HCT116 (cell line): Measurements from ENCODE around the gene DPF3. TPM values are rescaled to one million over a fixed set of nuclear protein-coding genes. Genes with fewer than 3 reads are reported as not detected.

Source experiments
- ATAC-seq: fragments of 200-7000 bp; cut with Tn5 transposase; 2 replicates; pipeline ENCODE4 v1.9.1; 2020; ENCODE audit warnings: mild to moderate bottlenecking, moderate library complexity
- BruUV-seq: library from RNA; stranded (reverse); fragments of 400-500 nt; replicated peaks from 2 replicates; lab custom pipeline; 2021; lab: Mats Ljungman, UMichigan
- CTCF ChIA-PET: fragments of 300-600 bp; sonication (Branson Sonifier 250); formaldehyde crosslinking; loops from one replicate; lab custom pipeline; 2021; ENCODE audit warnings: antibody characterized with exemption; lab: Charles Lee
- POLR2A ChIA-PET: fragments of 300-600, 350-600 bp; sonication (Branson Sonifier 250); formaldehyde crosslinking; loops from one replicate; lab custom pipeline; 2021; ENCODE audit warnings: antibody characterized with exemption; lab: Charles Lee
- RAD21 ChIA-PET, 2 experiments: fragments of 300-600 bp; sonication (Branson Sonifier 250); formaldehyde crosslinking; loops; one replicate each; lab custom pipeline; 2023; ENCODE audit warnings: low total read pairs in 2 of 2; ENCODE audit not compliant: uncharacterized antibody in 2 of 2, unreplicated experiment in 2 of 2, low non-redundant PET in 1 of 2; lab: Charles Lee
- DNase-seq: peaks from one replicate; pipeline ENCODE4 v3.0.0-alpha.2; 2010; ENCODE audit warnings: low read depth, low spot score
- H2AFZ ChIP-seq: fragments of 200-600 bp; shearing (Covaris generic), sonication (generic); 2 replicates; pipeline ENCODE4 v1.6.1; 2017; ENCODE audit warnings: low read depth, mixed run types, mixed read lengths, antibody characterized with exemption, low read length; ENCODE audit not compliant: poor library complexity, severe bottlenecking
- H3K27ac ChIP-seq: 2 replicates; pipeline ENCODE4 v1.5.1; 2012; ENCODE audit warnings: low read depth, low read length
- H3K27me3 ChIP-seq: fragments of 200-600 bp; sonication (generic); 2 replicates; pipeline ENCODE4 v1.6.1; 2016; ENCODE audit warnings: mixed run types, low read length, mixed read lengths; ENCODE audit not compliant: insufficient read depth
- H3K36me3 ChIP-seq, 2 experiments: fragments of 200-500 bp in 1 of 2; fragments of 200-600 bp in 1 of 2; sonication (Bioruptor generic) in 1 of 2; sonication (generic) in 1 of 2; 2 replicates each; pipeline versions ENCODE4 v1.5.1 to v1.6.1; 2014 to 2016; ENCODE audit warnings: low read length in 2 of 2, inconsistent platforms in 1 of 2, mixed read lengths in 1 of 2, mixed run types in 1 of 2; ENCODE audit not compliant: insufficient read depth in 2 of 2, control insufficient read depth in 1 of 2
- H3K4me1 ChIP-seq, 2 experiments: fragments of 200-600 bp in 1 of 2; sonication (generic) in 1 of 2; 2 replicates each; pipeline versions ENCODE4 v1.5.1 to v1.6.1; 2012 to 2017; ENCODE audit warnings: low read length in 2 of 2, inconsistent platforms in 1 of 2, mild to moderate bottlenecking in 1 of 2, mixed read lengths in 1 of 2, mixed run types in 1 of 2, moderate library complexity in 1 of 2; ENCODE audit not compliant: insufficient read depth in 2 of 2, control insufficient read depth in 1 of 2
- H3K4me2 ChIP-seq: fragments of 200-600 bp; sonication (generic); 2 replicates; pipeline ENCODE4 v1.6.1; 2017; ENCODE audit warnings: mixed run types, low read length, mixed read lengths
- H3K4me3 ChIP-seq, 2 experiments: fragments of 200-600 bp in 1 of 2; sonication (generic) in 1 of 2; replicated peaks in 1 of 2; 2 replicates each; pipeline ENCODE4 v1.5.1; 2011 to 2016; ENCODE audit warnings: low read length in 2 of 2, control low read depth in 1 of 2, low read depth in 1 of 2, mild to moderate bottlenecking in 1 of 2, mixed read lengths in 1 of 2, mixed run types in 1 of 2
- H3K79me2 ChIP-seq: fragments of 200-600 bp; sonication (generic); 2 replicates; pipeline ENCODE4 v1.6.1; 2017; ENCODE audit warnings: mild to moderate bottlenecking, mixed run types, low read length, moderate library complexity, mixed read lengths; ENCODE audit not compliant: insufficient read depth
- H3K9ac ChIP-seq: fragments of 200-600 bp; sonication (generic); 2 replicates; pipeline ENCODE4 v1.6.1; 2016; ENCODE audit warnings: low read length, mixed read lengths
- H3K9me2 ChIP-seq: fragments of 200-600 bp; sonication (generic), shearing (Covaris generic); 2 replicates; pipeline ENCODE4 v1.6.1; 2017; ENCODE audit warnings: mixed run types, mild to moderate bottlenecking, moderate library complexity; ENCODE audit not compliant: insufficient read depth
- H3K9me3 ChIP-seq, 2 experiments: fragments of 200-500 bp in 1 of 2; fragments of 200-600 bp in 1 of 2; sonication (Bioruptor generic) in 1 of 2; sonication (generic) in 1 of 2; 2 replicates each; pipeline ENCODE4 v1.6.1; 2014 to 2017; ENCODE audit warnings: low read length in 2 of 2, mixed read lengths in 2 of 2, inconsistent platforms in 1 of 2, low read depth in 1 of 2, mild to moderate bottlenecking in 1 of 2, mixed run types in 1 of 2, moderate library complexity in 1 of 2; ENCODE audit not compliant: control insufficient read depth in 1 of 2, insufficient read depth in 1 of 2
- H4K20me1 ChIP-seq: fragments of 200-600 bp; sonication (generic), shearing (Covaris generic); 2 replicates; pipeline ENCODE4 v1.6.1; 2017; ENCODE audit warnings: mixed run types, mild to moderate bottlenecking, moderate library complexity; ENCODE audit not compliant: insufficient read depth
- CBX3 ChIP-seq: IDR thresholded peaks from 2 replicates; pipeline ENCODE4 v1.6.1; 2012; ENCODE audit warnings: low read depth
- CEBPB ChIP-seq: IDR thresholded peaks from 2 replicates; pipeline ENCODE4 v1.6.1; 2012; ENCODE audit warnings: low read depth
- JUND ChIP-seq: IDR thresholded peaks from 2 replicates; pipeline ENCODE4 v1.6.1; 2012
- RAD21 ChIP-seq: IDR thresholded peaks from 2 replicates; pipeline ENCODE4 v1.6.1; 2012; ENCODE audit warnings: low read depth, mild to moderate bottlenecking
- SIN3A ChIP-seq: IDR thresholded peaks from 2 replicates; pipeline ENCODE4 v1.6.1; 2012; ENCODE audit warnings: low read depth
- SP1 ChIP-seq: IDR thresholded peaks from 2 replicates; pipeline ENCODE4 v1.6.1; 2012; ENCODE audit warnings: low read depth
- SRF ChIP-seq: IDR thresholded peaks from 2 replicates; pipeline ENCODE4 v1.6.1; 2012; ENCODE audit warnings: low read depth
- YY1 ChIP-seq: IDR thresholded peaks from 2 replicates; pipeline ENCODE4 v1.6.1; 2011; ENCODE audit warnings: low read length, low read depth, moderate library complexity, mild to moderate bottlenecking; ENCODE audit not compliant: insufficient replicate concordance; ENCODE audit errors: extremely low read depth
- ZFX ChIP-seq: fragments of 450-650 bp; IDR thresholded peaks from 2 replicates; pipeline ENCODE4 v1.6.1; 2017
- ZNF274 ChIP-seq: fragments of 200-500 bp; sonication (Bioruptor generic); IDR thresholded peaks from 2 replicates; pipeline ENCODE4 v1.6.1; 2014; ENCODE audit warnings: mild to moderate bottlenecking, low read depth, low read length, inconsistent platforms
- intact Hi-C: fragments of 100-400 bp; cut with micrococcal nuclease; formaldehyde crosslinking; loops from 2 replicates; pipeline ENCODE4 v1.10.0; 2022
- total RNA-seq: library from RNA; stranded (reverse); gene quantifications from one replicate; pipeline ENCODE4 v1.2.1, GENCODE V29; 2021; ENCODE audit not compliant: unreplicated experiment
- TF ChIP-seq, protein P1 (sequence below): IDR thresholded peaks from 2 replicates; pipeline ENCODE4 v1.6.1; 2012
- TF ChIP-seq, protein P2 (sequence below): IDR thresholded peaks from 2 replicates; pipeline ENCODE4 v1.6.1; 2012; ENCODE audit warnings: low read depth
- TF ChIP-seq, protein P3 (sequence below): IDR thresholded peaks from 2 replicates; pipeline ENCODE4 v1.6.1; 2011; ENCODE audit warnings: mild to moderate bottlenecking, low read length, moderate library complexity; ENCODE audit not compliant: insufficient replicate concordance; ENCODE audit errors: extremely low read depth

The DPF3 gene
- total RNA-seq, 1 experiment from 2014 or later: 0.27 TPM

DNA sequence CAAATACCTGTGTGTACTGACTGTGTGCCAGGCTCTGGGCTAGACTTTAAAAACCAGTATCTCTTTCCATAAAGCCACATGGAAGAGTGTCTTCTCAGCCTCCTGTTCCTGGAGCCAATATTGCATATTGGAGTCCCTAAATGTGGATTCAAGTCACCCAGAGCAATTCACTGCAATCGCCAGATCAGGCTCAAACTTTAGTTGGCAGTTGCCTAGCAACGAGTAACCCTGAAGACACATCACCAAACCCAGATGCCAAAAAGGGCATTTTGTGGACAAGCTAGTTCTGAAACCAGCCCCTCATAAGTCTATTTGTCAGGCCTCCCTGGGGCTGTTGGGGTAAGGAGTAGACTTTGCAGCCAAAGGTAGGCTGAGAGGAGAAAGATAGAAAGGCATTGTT, 13.7 kb downstream of the DPF3 start:
- TF ChIP-seq SIN3A: no peak
- TF ChIP-seq, protein P1, sequence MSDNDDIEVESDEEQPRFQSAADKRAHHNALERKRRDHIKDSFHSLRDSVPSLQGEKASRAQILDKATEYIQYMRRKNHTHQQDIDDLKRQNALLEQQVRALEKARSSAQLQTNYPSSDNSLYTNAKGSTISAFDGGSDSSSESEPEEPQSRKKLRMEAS: no peak
- TF ChIP-seq RAD21: no peak
- TF ChIP-seq, protein P2, sequence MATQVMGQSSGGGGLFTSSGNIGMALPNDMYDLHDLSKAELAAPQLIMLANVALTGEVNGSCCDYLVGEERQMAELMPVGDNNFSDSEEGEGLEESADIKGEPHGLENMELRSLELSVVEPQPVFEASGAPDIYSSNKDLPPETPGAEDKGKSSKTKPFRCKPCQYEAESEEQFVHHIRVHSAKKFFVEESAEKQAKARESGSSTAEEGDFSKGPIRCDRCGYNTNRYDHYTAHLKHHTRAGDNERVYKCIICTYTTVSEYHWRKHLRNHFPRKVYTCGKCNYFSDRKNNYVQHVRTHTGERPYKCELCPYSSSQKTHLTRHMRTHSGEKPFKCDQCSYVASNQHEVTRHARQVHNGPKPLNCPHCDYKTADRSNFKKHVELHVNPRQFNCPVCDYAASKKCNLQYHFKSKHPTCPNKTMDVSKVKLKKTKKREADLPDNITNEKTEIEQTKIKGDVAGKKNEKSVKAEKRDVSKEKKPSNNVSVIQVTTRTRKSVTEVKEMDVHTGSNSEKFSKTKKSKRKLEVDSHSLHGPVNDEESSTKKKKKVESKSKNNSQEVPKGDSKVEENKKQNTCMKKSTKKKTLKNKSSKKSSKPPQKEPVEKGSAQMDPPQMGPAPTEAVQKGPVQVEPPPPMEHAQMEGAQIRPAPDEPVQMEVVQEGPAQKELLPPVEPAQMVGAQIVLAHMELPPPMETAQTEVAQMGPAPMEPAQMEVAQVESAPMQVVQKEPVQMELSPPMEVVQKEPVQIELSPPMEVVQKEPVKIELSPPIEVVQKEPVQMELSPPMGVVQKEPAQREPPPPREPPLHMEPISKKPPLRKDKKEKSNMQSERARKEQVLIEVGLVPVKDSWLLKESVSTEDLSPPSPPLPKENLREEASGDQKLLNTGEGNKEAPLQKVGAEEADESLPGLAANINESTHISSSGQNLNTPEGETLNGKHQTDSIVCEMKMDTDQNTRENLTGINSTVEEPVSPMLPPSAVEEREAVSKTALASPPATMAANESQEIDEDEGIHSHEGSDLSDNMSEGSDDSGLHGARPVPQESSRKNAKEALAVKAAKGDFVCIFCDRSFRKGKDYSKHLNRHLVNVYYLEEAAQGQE: no peak
- no peak for TF ChIP-seq ZNF274
- TF ChIP-seq ZFX: no peak
- no peak for TF ChIP-seq CBX3
- TF ChIP-seq YY1: no peak
- no peak for TF ChIP-seq SP1
- no peak for TF ChIP-seq JUND
- no peak for TF ChIP-seq CEBPB
- TF ChIP-seq SRF: no peak
- TF ChIP-seq, protein P3, sequence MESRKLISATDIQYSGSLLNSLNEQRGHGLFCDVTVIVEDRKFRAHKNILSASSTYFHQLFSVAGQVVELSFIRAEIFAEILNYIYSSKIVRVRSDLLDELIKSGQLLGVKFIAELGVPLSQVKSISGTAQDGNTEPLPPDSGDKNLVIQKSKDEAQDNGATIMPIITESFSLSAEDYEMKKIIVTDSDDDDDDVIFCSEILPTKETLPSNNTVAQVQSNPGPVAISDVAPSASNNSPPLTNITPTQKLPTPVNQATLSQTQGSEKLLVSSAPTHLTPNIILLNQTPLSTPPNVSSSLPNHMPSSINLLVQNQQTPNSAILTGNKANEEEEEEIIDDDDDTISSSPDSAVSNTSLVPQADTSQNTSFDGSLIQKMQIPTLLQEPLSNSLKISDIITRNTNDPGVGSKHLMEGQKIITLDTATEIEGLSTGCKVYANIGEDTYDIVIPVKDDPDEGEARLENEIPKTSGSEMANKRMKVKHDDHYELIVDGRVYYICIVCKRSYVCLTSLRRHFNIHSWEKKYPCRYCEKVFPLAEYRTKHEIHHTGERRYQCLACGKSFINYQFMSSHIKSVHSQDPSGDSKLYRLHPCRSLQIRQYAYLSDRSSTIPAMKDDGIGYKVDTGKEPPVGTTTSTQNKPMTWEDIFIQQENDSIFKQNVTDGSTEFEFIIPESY: no peak
- TF ChIP-seq, all 23 proteins: peak for 0
- H3K4me1 ChIP-seq: no peaks in the 10 kb centered on the region
- H4K20me1 ChIP-seq: no peaks in the 10 kb centered on the region
- H2AFZ ChIP-seq: no peak overlapping the region
- intact Hi-C loops: no loop called here
- ChIA-PET POLR2A (no interaction called here), CTCF (no interaction called here), RAD21 (no interaction called here)
- H3K9me3 ChIP-seq: no peaks in the 10 kb centered on the region
- no peaks in the 10 kb centered on the region for H3K79me2 ChIP-seq
- H3K36me3 ChIP-seq: no peaks in the 10 kb centered on the region
- no peaks in the 10 kb centered on the region for H3K9me2 ChIP-seq
- no peak overlapping the region for H3K27ac ChIP-seq
- DNase-seq: no peak
- no peak overlapping the region for H3K4me2 ChIP-seq
- H3K4me3 ChIP-seq: no peak overlapping the region
- ATAC-seq: no peak
- no peak overlapping the region for H3K9ac ChIP-seq
- no TSS peak for BruUV-seq
- peaks cover 6% of the 10 kb centered on the region; the same call in 1 of the 2 replicates for H3K27me3 ChIP-seq
